Measurements from ENCODE around the gene IL1RAPL2.
"Not testable (repeated sequence)": the region's sequence is repeated elsewhere in the genome, so short reads cannot be mapped to it uniquely, and the experiment has no call there.

IL1RAPL2 gene

GRCh38 chrX:105052926-105053325 is 486.9 kb downstream of the IL1RAPL2 start:
- TF ChIP-seq CTCF (IDR thresholded peaks at IDR 0.05; ENCODE audit: control insufficient read depth, insufficient read depth, low read depth, low read length, missing control alignments) = no peak
- no peak for DNase-seq (ENCODE audit: low read depth)
- H3K4me3 ChIP-seq (ENCODE audit: control insufficient read depth, low read depth, low read length) = no peak overlapping the region

GRCh38 chrX:105063743-105064142 is 497.7 kb downstream of the IL1RAPL2 start:
- no peak overlapping the region for H3K4me3 ChIP-seq (ENCODE audit: control insufficient read depth, low read depth, low read length)
- no peak for TF ChIP-seq CTCF (IDR thresholded peaks at IDR 0.05; ENCODE audit: control insufficient read depth, insufficient read depth, low read depth, low read length, missing control alignments)
- no peak for DNase-seq (ENCODE audit: low read depth)

- no peak for TF ChIP-seq CTCF (IDR thresholded peaks at IDR 0.05; ENCODE audit: control insufficient read depth, insufficient read depth, low read depth, low read length, missing control alignments)
- no peak for DNase-seq (ENCODE audit: low read depth)
- no peak overlapping the region for H3K4me3 ChIP-seq (ENCODE audit: control insufficient read depth, low read depth, low read length)
These were observed 532.2 kb downstream of the IL1RAPL2 start for GRCh38 chrX:105098201-105098600.

- H3K4me3 ChIP-seq (ENCODE audit: control insufficient read depth, low read depth, low read length) = no peak overlapping the region
- no peak for DNase-seq (ENCODE audit: low read depth)
- TF ChIP-seq CTCF (IDR thresholded peaks at IDR 0.05; ENCODE audit: control insufficient read depth, insufficient read depth, low read depth, low read length, missing control alignments) = no peak
These were observed 532.8 kb downstream of the IL1RAPL2 start for GRCh38 chrX:105098812-105099211.

GRCh38 chrX:105101378-105101777 is 535.4 kb downstream of the IL1RAPL2 start:
- no peak for DNase-seq (ENCODE audit: low read depth)
- H3K4me3 ChIP-seq (ENCODE audit: control insufficient read depth, low read depth, low read length) = no peak overlapping the region
- no peak for TF ChIP-seq CTCF (IDR thresholded peaks at IDR 0.05; ENCODE audit: control insufficient read depth, insufficient read depth, low read depth, low read length, missing control alignments)

GRCh38 chrX:105109936-105110335 is 543.9 kb downstream of the IL1RAPL2 start:
- no peak for TF ChIP-seq CTCF (IDR thresholded peaks at IDR 0.05; ENCODE audit: control insufficient read depth, insufficient read depth, low read depth, low read length, missing control alignments)
- DNase-seq (ENCODE audit: low read depth) = no peak
- H3K4me3 ChIP-seq (ENCODE audit: control insufficient read depth, low read depth, low read length) = no peak overlapping the region

GRCh38 chrX:105114554-105115130 is 548.6 kb downstream of the IL1RAPL2 start:
- no peak for DNase-seq (ENCODE audit: low read depth)
- H3K4me3 ChIP-seq (ENCODE audit: control insufficient read depth, low read depth, low read length) = no peak overlapping the region
- TF ChIP-seq CTCF (IDR thresholded peaks at IDR 0.05; ENCODE audit: control insufficient read depth, insufficient read depth, low read depth, low read length, missing control alignments) = no peak

GRCh38 chrX:105115596-105116320 is 549.8 kb downstream of the IL1RAPL2 start:
- not testable (repeated sequence) for DNase-seq (ENCODE audit: low read depth); H3K4me3 ChIP-seq (ENCODE audit: control insufficient read depth, low read depth, low read length)
